AG10803 (cell line): ENCODE results near the gene CABLES2.

Experiments
- DNase-seq: peaks from one replicate; pipeline ENCODE4 v3.0.0; 2010; ENCODE audit warnings: low read depth
- H3K4me3 ChIP-seq: 2 replicates; pipeline ENCODE4 v1.5.1; 2011; ENCODE audit warnings: mild to moderate bottlenecking, low read length, control low read depth
- TF ChIP-seq, protein P1 (sequence below): conservative IDR thresholded peaks from 2 replicates; pipeline ENCODE4 v1.5.1; 2011; ENCODE audit warnings: mild to moderate bottlenecking, low read length, control low read depth, inconsistent platforms

CABLES2 gene

DNA sequence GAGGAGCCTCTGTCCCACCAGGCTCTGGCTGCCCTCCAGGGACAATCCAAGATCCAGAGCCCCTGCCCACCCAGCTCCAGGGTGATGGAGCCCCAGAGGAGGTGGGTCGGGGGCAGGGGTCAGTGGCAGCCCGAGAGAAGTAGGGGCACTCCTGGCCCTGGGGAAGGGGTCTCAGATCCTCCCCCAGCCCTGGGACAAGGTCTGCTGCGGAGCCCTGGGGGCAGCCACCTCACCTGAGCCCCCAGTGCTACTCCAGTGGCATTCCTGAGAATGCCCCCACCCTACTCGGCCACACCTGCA is 37.3 kb downstream of the CABLES2 start:
- TF ChIP-seq, protein P1, sequence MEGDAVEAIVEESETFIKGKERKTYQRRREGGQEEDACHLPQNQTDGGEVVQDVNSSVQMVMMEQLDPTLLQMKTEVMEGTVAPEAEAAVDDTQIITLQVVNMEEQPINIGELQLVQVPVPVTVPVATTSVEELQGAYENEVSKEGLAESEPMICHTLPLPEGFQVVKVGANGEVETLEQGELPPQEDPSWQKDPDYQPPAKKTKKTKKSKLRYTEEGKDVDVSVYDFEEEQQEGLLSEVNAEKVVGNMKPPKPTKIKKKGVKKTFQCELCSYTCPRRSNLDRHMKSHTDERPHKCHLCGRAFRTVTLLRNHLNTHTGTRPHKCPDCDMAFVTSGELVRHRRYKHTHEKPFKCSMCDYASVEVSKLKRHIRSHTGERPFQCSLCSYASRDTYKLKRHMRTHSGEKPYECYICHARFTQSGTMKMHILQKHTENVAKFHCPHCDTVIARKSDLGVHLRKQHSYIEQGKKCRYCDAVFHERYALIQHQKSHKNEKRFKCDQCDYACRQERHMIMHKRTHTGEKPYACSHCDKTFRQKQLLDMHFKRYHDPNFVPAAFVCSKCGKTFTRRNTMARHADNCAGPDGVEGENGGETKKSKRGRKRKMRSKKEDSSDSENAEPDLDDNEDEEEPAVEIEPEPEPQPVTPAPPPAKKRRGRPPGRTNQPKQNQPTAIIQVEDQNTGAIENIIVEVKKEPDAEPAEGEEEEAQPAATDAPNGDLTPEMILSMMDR: no peak

DNA sequence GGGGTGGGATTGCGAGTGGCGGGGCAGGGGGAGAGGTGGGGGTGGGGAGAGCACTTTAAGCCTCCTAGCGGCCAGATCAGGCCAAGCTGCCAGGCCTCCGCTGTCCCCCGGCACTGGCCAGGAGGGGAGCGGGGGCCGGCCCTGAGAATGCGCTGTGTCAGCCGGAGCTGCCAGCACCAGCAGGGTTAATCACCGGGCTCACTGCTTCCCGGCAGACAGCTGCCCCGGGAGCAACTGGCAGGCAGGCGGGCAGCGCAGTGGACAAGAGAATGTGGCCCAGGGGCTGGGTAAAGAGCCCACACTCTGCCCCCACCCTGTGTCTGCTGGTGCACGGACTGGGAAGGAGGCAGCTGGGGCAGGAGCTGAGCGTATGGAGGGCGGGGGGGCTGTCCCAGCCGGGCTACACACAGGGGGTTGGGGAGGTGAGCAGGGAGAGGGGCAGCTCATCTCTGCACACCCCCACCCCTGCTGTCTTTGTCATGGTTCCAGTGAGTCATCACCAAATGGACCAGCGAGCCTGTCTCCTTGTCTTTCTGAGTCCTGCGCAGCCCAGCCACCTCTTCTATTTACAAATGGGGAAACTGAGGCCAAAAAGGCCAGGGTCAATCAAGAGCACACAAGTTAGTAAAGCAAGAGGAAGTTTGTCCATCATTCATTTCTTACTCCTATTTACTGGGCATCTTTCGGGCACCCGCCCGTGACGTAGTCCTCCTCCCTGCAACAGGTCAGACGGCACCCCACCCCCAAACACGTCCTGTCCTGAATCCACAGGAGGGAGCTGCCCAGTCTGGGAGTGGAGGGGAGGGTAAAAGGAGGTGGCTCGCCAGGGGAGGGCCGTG is 37.9 kb downstream of the CABLES2 start:
- H3K4me3 ChIP-seq: no peak overlapping the region
- DNase-seq: no peak

More for the DNA sequence above, 37.3 kb downstream of the CABLES2 start:
- no peak for DNase-seq
- no peak overlapping the region for H3K4me3 ChIP-seq

DNA sequence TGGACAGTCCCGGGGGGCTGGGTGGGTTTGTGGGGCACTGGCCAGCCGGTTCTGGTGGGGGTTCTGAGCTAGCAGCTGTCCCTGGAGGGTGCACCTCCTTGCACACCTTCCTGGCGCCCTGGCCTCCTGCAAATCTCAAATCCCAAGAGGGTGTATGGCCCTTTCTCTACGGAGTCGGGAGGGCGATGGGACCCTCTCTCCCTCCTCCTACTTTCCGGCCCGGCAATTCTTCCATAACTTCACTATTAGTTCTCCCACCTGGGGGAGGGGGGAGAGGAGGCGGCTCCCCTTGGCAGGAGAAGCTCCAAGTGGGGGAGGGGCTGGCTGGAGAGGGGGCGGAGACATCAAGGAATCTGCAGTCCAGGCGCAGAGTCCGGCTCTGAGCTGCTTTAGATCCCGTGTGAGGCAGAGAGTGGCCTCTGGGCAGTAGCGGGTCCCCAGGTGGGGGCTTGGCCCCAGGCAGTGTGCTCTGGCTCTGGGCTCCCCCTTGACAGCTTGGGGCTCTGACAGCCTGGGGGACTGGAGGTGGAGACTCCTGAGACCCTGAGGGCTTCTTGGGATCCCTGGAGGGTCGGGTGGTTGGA is 38.6 kb downstream of the CABLES2 start:
- no peak overlapping the region for H3K4me3 ChIP-seq
- DNase-seq: no peak

More for the DNA sequence above, 37.9 kb downstream of the CABLES2 start:
- TF ChIP-seq, protein P1: peak; percentile 42

DNA sequence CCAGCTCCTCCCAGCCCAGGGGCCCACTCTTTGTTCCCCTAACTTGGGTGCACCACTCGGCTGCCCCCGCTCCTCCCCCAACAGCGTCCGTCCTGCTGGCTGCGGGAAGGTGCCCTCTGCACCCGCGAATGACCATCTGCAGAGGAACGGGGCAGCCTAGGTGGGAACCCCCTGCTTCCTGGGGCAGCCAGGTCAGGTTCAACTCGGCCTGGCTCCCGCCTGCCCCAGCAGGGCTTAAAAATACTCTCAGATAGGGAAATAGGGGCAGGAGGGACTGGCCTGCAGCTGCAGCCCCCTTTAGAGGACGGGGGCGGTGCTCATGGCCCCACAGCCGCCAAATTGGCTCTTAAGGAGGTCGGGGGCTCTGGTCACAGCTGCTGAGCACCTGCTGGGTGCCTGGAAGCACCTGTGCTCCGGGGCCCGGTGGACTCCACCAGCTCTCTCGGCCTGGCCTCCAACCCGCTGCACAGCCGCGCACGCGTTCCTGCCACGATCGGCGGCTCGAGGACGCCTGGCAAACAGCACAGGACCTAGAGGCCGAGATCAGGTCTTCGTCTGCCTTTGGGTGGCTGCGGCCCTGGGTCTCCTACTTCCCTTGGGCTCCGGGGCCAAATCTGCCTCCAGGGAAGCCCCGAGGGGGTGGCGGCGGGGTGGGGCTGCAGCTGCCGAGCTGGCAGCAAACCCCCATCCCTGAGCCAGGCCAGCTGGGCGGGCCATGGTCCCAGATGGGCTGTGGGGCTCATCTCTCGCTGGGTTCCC is 39.3 kb downstream of the CABLES2 start:
- TF ChIP-seq, protein P1: no peak
- no peak for DNase-seq
- H3K4me3 ChIP-seq: no peak overlapping the region

More for the DNA sequence above, 38.6 kb downstream of the CABLES2 start:
- TF ChIP-seq, protein P1: no peak

DNA sequence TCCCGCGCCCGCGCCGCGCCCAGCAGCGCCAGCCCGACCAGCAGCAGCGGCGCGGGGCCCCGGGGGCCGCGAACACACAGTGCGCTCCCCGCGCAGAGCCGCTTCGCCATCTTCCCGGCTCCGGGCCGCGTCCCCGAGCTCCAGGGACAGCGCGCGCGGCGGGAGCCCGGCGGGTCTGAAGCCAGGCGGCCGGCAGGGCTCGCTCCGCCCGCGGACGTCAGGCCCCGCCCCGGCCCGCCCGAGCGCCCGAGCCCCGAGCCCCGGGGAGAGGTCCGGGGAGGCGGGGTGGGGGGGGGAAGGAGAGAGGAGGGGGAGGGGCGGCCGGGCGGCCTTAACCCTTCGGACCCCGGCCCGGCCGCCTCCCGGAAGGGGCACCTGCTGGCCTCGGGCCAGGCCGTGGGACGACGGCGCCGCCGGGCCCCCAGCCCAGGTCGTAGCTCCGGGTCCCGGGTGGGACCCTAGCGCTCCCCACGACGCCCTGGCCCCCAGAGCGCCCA is 39.9 kb downstream of the CABLES2 start, which contains the start of gene LAMA5:
LAMA5 (minus strand) TSS at position 177 of the 497 bp plus-strand sequence; CDS start at position 110, 67 bp downstream.
- TF ChIP-seq, protein P1: no peak
- no peak for DNase-seq
- H3K4me3 ChIP-seq: peak within 1 kb of the TSS; percentile 46

DNA sequence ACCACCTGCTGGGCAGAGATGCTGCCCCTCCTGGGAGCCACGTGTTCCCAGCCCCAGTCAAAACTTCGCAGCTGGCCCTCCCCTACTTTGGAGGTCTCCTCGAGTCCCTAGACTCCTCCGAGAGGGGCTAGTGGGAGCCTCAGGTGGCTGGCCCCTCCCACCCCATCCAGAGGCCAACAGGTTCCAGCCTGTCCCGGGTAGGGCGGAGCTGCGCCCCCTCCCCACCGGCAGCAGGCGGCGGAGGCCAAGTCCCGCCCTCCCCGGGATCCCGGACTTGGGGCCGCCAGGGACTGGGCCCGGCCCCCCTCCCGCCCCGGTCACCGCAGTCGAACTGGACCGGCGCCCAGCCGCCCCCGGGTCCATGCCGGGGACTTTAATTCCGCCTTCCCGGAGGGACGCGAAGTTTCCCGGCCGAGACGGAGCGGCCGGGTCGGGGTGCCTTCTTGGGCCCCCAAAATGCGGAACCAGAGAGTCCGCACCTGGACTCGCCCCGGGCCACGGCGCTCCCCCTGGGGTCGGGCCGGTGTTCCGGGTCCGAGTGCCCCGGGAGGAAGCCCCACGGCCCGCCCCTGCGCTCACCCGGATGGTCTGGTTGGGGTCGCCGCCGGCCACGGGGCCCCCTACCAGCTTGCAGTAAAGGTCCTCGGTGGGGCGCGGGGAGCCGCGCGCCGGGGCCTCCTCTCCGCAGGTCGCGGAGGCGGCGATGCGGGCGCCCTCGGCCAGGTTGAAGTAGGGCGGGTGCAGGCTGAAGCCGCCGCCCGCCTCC is 40.5 kb downstream of the CABLES2 start:
- TF ChIP-seq, protein P1: no peak
- H3K4me3 ChIP-seq: peak overlapping the region; percentile 46
- DNase-seq: no peak
